Femur (tissue), 1 donor: ENCODE measurements around the gene CD7.

Experiments used
- DNase-seq: peaks from one replicate; pipeline ENCODE4 v3.0.0-alpha.2; 2017

Gene CD7

GRCh38 chr17:82328141-82328993 lies 11.0 kb upstream of the CD7 start:
- DNase-seq: no peak

- DNase-seq: no peak
These were observed 10.3 kb upstream of the CD7 start for GRCh38 chr17:82327757-82328140.

GRCh38 chr17:82327289-82327688 lies 9.9 kb upstream of the CD7 start:
- no peak for DNase-seq

GRCh38 chr17:82325286-82326180 lies 8.1 kb upstream of the CD7 start:
- no peak for DNase-seq

DNA sequence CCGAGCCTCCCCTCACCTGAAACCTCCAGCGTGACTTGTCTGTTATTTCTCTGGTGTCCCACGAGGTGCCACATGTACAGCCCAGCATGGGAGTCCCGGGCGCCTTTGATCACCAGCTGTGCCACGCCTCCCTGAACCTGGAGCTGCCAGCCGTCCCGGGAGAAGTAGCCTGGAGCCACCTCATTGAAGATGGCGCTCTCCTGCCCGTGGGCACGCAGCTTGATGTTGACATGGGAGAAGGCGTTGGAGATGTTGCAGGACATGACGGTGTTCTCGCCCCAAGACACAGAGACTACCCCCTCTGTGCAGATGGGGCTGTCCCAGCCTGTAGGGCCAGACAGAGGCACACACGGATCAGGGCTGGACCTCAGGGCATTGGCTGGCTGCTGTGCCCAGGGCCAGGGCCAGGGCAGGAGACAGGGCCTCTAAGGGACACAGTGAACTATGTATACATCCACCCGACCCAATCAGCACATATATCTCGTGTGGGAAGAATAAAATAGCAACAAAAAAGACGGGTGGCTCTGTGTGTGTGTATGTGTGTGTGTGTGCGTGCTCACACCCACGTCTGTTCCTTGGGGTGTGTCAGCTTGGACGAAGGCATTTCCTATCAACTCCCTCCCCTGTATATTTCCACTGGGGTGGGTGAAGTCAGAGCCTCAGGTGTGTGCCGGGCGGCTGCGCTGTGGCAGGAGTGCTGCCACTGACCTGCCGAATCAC lies 7.3 kb upstream of the CD7 start:
- DNase-seq: no peak

DNA sequence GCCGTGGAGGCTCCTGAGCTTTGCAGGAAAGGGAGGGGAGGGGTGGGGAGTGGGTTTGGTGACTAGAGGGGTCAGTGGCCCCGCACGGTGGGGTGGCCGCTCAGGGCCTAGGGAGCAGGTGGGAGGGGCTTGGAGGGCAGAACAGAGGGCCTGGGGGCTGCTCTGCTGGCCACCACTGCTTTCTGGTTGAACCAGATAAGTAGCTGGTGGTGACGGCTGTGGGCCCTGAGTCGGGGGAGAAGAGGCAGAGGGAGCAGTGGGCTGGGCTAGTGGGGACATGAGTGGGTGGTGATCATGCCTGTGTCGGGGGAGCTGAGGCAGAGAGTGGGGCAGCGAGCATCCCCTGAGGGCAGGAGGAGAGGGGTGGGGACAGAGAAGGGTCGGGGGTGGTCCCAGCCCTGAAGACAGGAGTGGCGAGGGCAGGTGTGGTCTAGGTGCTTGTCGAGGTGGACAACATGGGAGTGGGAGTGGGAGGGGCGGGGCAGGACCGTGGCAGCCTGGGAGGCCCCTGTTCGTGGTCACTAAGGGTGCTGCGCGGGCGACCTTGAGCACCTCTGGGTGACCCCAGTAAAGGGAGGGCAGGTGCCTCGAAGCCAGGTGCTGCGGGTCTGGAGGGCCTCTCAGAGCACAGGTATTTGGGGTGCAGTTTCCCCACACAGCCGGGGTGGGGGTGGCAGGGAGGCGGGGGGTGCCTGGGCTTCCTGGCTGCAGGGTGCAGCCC lies 6.3 kb upstream of the CD7 start:
- no peak for DNase-seq

DNA sequence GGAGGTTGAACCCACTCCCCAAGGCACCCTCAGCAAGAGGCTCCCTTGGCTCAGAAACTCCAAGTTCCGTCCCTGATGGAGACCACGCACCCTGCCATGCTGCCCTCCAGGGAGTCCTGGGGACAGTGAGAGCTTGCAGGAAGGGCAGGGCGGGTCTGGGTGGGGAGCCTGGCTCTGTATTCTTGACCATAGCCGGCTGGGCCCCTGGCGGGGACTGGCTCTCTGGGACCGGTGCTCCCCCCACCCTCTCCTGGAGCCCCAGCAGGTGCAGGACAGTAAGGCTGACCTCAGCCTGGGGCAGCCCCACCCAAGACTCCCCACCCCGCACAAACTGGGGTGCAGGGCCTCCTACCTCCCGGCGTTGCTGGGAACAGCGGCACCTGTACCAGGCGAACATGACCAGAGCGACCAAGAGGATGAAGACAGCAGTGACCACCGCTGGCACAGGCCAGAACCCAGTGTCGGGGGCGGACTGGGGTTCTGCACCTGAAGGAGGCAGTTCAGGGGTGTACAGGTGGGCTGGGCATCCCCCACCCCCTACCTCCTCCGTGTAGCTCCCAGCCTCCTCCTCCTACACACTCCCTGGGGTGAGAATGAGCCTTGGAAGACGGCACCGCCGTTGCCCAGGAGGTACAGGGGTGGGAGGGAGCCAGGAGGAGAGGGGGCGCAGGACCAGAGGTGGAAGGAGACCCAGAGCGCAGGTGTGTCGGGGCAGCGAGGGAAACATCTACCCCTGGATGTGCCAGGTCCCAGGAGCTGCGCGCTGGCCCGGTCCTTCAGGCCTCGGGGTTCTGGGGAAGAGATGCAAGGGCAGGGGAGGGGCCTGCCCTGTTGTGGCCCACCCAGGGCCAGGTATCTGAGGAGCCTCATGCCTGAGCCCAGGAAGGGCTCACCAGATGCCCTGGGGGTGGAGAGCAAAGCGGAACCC lies 5.4 kb upstream of the CD7 start:
- DNase-seq: no peak

DNA sequence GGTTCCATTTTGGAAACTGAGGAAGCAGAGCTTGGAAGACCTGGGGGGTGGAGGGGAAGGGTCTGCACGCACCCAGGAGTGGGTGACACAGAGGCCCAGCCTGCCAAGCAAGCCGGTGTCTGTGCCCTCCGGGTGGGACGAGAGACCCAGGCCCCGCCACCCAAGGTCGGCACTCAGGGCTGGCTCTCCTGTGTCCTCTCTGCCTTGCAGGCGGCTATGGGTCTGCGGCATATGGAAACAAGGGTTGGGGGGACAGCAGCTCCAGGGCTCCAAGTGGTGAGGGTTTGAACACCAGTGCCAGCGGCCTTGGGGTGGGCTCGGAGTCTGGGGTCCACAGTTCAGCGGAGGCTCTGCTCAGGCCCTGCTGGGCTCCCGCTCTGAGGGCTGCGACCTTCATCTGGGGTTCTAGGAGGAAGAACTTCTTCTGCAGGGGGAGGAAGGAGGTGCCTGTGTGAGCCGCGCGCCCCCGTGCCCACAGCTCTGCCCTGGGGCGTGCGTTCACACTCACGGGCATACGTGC lies 4.6 kb upstream of the CD7 start:
- DNase-seq: no peak

GRCh38 chr17:82320956-82321927 lies 3.8 kb upstream of the CD7 start:
- DNase-seq: no peak

DNA sequence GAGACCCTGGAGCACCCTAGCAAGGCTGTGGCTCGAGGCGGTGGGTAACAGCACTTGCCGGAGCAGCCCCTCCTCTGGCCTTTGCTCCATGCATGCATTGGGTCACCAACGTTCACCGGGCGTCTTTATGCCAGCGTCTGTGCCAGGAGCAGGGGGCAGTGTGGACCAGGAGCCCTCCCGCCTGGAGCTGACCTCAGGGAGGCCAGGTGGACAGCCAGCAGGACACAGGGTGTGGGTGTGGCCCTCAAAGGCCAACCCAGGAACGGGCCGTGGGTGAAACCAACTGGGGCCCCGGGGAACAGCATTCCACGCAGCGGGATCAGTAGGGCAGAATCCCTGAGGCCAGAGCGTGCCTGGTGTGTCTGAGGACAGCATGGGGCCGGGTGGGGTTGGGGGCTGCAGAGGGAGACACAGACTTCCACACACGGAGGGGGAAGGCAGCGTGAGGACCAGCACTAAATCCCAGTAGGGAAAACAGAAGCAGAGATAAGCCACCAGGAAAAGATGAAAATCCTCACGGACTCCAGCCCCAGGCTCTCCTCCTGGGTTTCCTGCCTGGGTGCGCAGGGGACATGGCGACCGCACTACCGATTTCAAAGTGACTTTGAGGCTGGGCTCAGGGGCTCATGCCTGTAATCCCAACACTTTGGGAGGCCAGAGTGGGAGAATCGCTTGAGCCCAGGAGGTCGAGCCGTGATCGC lies 2.9 kb upstream of the CD7 start:
- no peak for DNase-seq

DNA sequence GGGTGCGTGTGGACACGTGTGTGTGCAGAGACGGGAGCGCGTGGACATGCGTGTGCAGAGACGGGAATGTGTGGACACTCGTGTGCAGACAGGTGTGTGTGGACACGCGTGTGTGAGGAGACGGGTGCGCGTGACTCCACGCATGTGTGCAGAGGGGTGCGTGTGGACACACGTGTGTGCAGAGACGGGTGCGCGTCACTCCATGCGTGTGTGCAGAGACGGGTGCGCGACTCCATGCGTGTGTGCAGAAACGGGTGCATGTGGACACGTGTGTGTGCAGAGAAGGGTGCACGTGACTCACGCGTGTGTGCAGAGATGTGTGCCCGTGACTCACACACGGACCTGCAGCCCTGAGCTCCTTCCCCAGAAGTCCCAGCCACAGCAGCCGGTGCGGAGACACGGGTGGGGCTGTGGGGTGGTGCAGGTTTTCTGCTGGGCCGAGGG lies 2.2 kb upstream of the CD7 start:
- DNase-seq: no peak

DNA sequence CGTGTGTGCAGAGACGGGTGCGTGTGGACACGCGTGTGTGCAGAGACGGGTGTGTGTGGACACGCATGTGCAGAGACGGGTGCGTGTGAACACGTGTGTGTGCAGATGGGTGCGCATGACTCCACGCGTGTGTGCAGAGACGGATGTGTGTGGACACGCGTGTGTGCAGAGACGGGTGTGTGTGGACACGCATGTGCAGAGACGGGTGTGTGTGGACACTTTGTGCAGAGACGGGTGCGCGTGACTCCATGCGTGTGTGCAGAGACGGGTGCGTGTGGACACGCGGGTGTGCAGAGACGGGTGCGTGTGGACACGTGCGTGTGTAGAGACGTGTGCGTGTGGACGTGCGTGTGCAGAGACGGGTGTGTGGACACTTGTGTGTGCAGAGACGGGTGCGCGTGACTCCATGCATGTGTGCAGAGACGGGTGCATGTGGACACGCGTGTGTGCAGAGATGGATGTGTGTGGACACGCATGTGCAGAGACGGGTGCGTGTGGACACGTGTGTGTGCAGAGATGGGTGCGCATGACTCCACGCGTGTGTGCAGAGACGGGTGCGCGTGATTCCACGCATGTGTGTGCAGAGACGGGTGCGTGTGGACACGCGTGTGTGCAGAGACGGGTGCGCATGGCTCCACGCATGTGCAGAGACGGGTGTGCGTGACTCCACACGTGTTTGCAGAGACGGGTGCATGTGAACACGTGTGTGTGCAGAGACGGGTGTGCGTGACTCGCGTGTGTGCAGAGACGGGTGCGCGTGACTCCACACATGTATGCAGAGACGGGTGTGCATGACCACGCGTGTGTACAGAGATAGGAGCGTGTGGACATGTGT lies 1.6 kb upstream of the CD7 start:
- no peak for DNase-seq

DNA sequence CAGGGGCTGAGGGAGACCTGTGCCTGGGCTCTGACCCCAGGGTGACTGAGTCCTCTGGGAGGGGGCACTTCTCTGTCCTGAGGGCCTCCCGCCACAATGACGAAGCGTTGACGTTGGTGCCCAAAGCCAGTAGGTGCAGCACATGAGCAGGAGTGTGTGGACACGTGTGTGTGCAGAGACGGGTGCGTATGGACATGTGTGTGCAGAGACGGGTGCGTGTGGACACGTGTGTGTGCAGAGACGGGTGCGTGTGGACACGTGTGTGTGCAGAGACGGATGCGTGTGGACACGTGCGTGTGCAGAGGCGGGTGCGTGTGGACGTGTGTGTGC lies 726 bp upstream of the CD7 start:
- DNase-seq: no peak

DNA sequence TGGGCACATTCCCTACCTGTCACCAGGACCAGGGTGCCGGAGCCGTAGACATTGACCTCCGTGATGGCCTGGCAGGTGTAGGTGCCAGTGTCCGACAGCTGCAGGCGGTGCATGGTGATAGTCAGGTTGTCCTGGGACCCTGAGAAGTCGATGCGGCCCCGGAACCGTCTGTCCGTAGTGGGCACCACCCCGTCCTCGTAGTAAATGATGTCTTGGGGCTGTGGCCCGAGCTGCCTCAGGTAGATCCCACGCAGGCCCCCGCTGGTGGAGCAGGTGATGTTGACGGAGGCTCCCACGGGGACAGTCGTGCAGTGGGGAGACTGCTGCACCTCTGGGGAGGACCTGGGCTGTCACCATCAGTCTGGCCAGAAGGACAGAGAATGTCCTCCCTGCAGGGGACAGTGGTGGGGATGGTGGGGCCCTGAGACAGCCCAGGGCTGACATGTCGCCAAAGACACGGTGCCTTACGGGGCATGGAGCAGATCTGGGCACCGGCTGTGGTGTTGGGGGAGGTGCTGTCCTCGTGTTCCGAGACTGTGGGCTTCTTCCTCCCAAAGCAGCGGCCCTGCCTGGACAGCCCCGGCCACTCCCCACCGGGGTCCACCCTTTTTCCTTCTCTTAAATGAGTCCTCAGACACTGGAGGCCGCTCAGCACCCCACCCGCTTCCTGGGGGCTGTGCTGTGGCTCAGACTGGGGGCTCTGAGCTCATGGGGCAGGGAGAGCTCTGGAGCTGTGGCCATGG lies 586 bp downstream of the CD7 start:
- DNase-seq: no peak

- no peak for DNase-seq
These were observed 1.6 kb downstream of the CD7 start for GRCh38 chr17:82315703-82316358.

DNA sequence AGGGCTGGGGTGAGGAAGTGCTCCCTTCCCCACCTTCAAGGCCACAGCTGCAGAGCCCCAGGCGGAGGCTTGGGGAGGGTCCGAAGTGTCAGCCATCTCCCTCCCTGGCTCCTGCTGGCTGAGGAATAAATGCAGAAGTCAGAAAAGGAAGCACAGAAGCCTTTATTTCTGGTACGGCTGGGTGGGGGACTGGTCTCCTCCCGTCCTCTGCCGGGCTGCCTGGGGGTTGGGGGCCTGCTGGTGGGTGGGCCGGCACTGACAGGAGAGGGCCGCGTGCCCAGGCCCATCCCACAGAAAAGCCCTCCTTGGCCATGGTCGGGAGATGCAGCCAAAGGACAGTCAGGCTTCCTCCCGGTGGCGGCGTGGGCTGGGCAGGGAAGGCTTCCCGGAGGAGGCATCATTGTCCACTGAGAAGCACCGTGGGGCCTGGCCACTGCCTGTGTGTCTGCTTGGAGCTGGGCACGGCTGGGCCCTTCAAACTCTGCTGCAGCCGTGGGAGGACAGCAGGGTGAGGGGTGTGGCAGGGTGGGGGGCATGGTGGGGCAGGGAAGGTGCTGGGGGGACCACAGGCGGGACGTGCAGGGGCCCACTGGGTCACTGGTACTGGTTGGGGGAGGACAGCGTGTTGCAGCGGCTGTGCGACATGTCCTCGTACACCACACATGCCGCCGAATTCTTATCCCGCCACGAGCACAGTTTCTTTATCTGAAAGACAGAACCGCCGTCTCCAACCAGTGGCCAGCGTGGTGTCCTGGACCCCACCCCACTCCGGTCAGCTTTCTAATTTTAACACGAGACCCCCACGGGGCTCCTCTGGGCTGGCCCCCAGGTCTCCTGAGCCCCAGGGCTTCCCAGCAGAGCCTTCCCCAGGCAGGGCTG lies 2.4 kb downstream of the CD7 start:
- DNase-seq: no peak
